Activated naive CD8-positive, alpha-beta T cell (primary cell): Measurements from ENCODE around the gene HMGN4.
"Not testable (repeated sequence)": the region's sequence is repeated elsewhere in the genome, so short reads cannot be mapped to it uniquely, and the experiment has no call there.

Source experiments
- H3K27ac Mint-ChIP-seq: one replicate; pipeline ENCODE4 v1.8.0; 2021; ENCODE audit warnings: mixed read lengths
- H3K27me3 Mint-ChIP-seq: one replicate; pipeline ENCODE4 v1.8.0; 2021; ENCODE audit warnings: mixed read lengths
- H3K36me3 Mint-ChIP-seq: one replicate; pipeline ENCODE4 v1.8.0; 2021; ENCODE audit warnings: mixed read lengths
- H3K4me1 Mint-ChIP-seq: one replicate; pipeline ENCODE4 v1.8.0; 2021; ENCODE audit warnings: low read depth, mixed read lengths
- H3K4me3 Mint-ChIP-seq: one replicate; pipeline ENCODE4 v1.8.0; 2021; ENCODE audit warnings: mild to moderate bottlenecking, mixed read lengths
- H3K9me3 Mint-ChIP-seq: one replicate; pipeline ENCODE4 v1.8.0; 2021; ENCODE audit warnings: low read depth, mixed read lengths

Gene HMGN4

GRCh38 chr6:26537846-26538571 lies at the start of gene HMGN4:
HMGN4 (plus strand) TSS chr6:26538366; CDS start chr6:26545207, 6,841 bp downstream.
- H3K27ac Mint-ChIP-seq: peak within 1 kb of the TSS; percentile 96
- no peaks in the 10 kb centered on the region for H3K27me3 Mint-ChIP-seq
- H3K9me3 Mint-ChIP-seq: no peaks in the 10 kb centered on the region
- H3K36me3 Mint-ChIP-seq: peaks cover 3% of the 10 kb centered on the region
- peaks cover 63% of the 10 kb centered on the region for H3K4me1 Mint-ChIP-seq
- H3K4me3 Mint-ChIP-seq: peak within 1 kb of the TSS; percentile 96

DNA sequence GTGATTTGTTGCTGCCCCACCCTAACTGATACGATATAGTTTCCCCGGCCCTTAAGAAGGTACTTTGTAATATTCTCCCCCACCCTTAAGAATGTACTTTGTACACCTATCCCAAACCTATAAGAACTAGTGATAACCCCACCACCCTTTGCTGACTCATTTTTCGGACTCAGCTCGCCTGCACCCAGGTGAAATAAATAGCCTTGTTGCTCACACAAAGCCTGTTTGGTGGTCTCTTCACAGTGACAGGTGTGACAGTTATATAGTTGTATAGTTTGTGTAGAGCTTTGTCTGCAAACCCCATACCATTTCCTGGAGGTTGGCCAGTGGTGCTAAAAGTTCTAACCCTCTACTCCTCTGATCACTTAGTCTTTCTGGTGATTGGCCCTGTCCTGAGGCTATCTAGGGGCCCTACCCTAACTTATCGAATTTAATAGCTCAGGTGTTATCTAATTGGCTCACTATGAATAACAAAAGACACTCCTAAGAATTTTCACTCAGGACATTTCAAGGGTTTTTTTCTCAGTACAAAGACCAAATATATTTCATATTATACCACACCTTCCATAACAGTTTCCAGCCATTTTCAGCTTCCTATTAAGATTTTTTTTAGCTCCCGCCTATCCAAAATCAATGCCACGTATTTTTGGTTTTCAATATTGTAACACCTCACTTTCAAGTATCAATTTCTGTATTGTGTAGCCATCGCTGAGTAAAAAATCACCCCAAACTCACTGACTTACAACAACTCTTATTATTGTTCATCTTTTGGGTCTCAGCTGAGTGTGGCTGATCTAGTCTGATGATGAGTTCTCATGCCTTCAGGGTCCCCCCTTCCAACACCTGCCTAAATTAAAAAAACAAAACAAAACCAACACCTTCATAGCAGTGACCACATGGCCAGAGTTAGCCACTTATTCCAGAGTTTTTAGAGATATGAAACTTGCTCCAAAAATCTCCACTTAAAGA lies 47.9 kb upstream of the HMGN4 start:
- Mint-ChIP-seq H3K27me3 (no peaks in the 10 kb centered on the region), H3K4me1 (peaks cover 11% of the 10 kb centered on the region), H3K27ac (no peak overlapping the region), H3K4me3 (no peak overlapping the region), H3K9me3 (peaks cover 8% of the 10 kb centered on the region), H3K36me3 (peaks cover 6% of the 10 kb centered on the region)

GRCh38 chr6:26491604-26492003 lies 46.6 kb upstream of the HMGN4 start:
- H3K27ac Mint-ChIP-seq: no peak overlapping the region

GRCh38 chr6:26493258-26493657 lies 44.9 kb upstream of the HMGN4 start:
- Mint-ChIP-seq H3K4me3 (no peak overlapping the region), H3K36me3 (no peaks in the 10 kb centered on the region), H3K27ac (no peak overlapping the region), H3K27me3 (no peaks in the 10 kb centered on the region), H3K4me1 (peaks cover 11% of the 10 kb centered on the region), H3K9me3 (no peaks in the 10 kb centered on the region)

More at GRCh38 chr6:26491604-26492003, 46.6 kb upstream of the HMGN4 start:
- Mint-ChIP-seq H3K4me3 (no peak overlapping the region), H3K9me3 (peaks cover 8% of the 10 kb centered on the region), H3K36me3 (peaks cover 6% of the 10 kb centered on the region), H3K27me3 (no peaks in the 10 kb centered on the region), H3K4me1 (peaks cover 11% of the 10 kb centered on the region)

DNA sequence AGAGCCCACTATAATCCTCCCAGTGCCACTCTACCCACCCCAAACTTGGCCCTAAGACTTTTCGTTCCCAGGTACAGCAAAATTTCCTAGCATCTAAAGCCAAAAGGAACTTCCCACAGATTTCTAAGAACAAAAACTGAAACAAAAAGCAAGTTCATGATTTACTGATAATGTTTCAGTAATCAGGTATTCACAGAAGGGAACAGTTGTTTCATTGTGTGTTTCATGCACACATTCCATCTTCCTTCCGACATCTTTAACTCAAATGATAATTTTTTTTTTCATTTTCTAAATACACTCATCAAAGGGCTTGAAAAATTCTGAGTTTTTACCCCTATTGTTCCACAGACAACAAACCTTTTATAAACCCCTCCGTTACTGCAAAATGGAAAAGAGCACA lies 44.0 kb upstream of the HMGN4 start:
- Mint-ChIP-seq H3K4me3 (no peak overlapping the region), H3K27me3 (no peaks in the 10 kb centered on the region), H3K27ac (no peak overlapping the region), H3K9me3 (no peaks in the 10 kb centered on the region), H3K4me1 (peaks cover 11% of the 10 kb centered on the region), H3K36me3 (no peaks in the 10 kb centered on the region)

DNA sequence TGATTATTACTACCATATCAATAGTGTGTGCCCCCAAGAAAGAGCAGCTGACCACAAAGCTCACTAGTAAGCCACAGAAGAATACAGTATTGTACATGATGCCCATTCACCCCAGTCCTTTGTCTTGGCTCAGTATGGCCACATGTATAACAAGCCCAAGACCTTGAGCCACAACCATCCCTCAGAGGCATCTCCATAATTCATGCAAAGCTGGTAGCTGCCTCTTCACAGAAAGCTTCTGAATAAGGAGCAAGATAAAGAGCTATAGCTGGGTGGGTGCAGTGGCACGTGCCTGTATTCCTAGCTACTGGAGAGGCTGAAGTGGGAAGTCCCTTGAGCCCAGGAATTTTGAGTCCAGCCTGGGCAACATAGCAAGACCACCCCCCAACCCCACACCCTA lies 42.9 kb upstream of the HMGN4 start:
- Mint-ChIP-seq H3K36me3 (no peaks in the 10 kb centered on the region), H3K4me3 (no peak overlapping the region), H3K27me3 (no peaks in the 10 kb centered on the region), H3K9me3 (no peaks in the 10 kb centered on the region), H3K27ac (no peak overlapping the region), H3K4me1 (peaks cover 11% of the 10 kb centered on the region)

- Mint-ChIP-seq H3K4me1 (peaks cover 22% of the 10 kb centered on the region), H3K27me3 (peaks cover 7% of the 10 kb centered on the region), H3K27ac (no peak overlapping the region)
Measured at GRCh38 chr6:26497610-26498009, 40.6 kb upstream of the HMGN4 start.

DNA sequence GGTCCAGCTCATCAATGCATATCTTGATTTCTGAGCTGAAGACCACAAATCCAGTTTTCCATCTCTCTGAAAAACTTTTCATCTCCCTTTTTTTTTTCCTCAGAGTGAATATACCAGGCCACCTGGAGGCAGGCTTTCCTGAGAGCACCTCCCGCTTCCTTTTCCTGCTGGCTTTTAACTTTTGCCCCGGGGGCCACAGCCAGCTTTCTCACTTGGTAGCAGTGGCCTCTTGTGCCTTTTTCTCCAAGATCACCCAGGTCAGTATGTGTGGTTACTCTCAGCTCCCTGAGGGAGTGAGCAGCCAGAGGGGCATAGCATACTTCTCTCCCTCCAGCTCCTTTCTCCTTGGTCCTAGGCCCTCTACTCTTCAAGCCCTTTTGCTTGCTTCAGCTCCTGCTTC lies 38.1 kb upstream of the HMGN4 start, which contains the start of gene BTN1A1:
BTN1A1 (plus strand) TSS at position 202 of the 400 bp plus-strand sequence. CDS start 984 bp downstream, outside the sequence.
- peaks cover 10% of the 10 kb centered on the region for H3K27me3 Mint-ChIP-seq
- H3K36me3 Mint-ChIP-seq: no peaks in the 10 kb centered on the region
- no peak within 1 kb of the TSS for H3K27ac Mint-ChIP-seq
- H3K4me3 Mint-ChIP-seq: peak within 1 kb of the TSS; percentile 75
- H3K4me1 Mint-ChIP-seq: peaks cover 11% of the 10 kb centered on the region
- no peaks in the 10 kb centered on the region for H3K9me3 Mint-ChIP-seq

More at GRCh38 chr6:26497610-26498009, 40.6 kb upstream of the HMGN4 start:
- Mint-ChIP-seq H3K4me3 (no peak overlapping the region), H3K36me3 (no peaks in the 10 kb centered on the region), H3K9me3 (no peaks in the 10 kb centered on the region)

GRCh38 chr6:26501482-26501986 lies 36.6 kb upstream of the HMGN4 start:
- Mint-ChIP-seq H3K27ac (no peak overlapping the region), H3K27me3 (peaks cover 13% of the 10 kb centered on the region), H3K36me3 (peaks cover 2% of the 10 kb centered on the region), H3K4me1 (peaks cover 11% of the 10 kb centered on the region), H3K9me3 (no peaks in the 10 kb centered on the region), H3K4me3 (peak overlapping the region; percentile 75)

- no peak overlapping the region for H3K27ac Mint-ChIP-seq
- H3K27me3 Mint-ChIP-seq: peaks cover 13% of the 10 kb centered on the region
- H3K4me1 Mint-ChIP-seq: peaks cover 11% of the 10 kb centered on the region
- no peaks in the 10 kb centered on the region for H3K9me3 Mint-ChIP-seq
- peak overlapping the region; percentile 75 for H3K4me3 Mint-ChIP-seq
- H3K36me3 Mint-ChIP-seq: peaks cover 2% of the 10 kb centered on the region
Measured at GRCh38 chr6:26502165-26502564, 36.0 kb upstream of the HMGN4 start.

DNA sequence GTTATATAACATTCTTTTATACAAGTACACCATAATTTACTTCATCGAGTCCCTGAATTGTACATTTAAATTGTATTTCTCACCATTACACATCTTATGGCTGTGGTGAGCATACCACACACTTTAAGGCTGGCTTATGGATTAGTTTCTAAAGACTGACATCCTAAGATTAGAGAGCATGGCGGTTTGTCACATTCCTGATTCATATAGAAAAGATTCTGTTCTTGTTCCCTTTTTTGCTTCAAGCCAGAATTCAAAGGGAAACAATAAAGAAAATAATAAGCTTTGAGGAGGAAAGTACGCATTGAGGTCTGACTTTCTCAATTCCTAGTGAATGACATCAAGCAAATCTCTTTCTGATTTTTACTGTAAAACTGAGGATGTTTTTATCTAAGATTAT lies 35.5 kb upstream of the HMGN4 start:
- Mint-ChIP-seq H3K4me3 (no peak overlapping the region), H3K36me3 (peaks cover 2% of the 10 kb centered on the region), H3K27me3 (peaks cover 13% of the 10 kb centered on the region), H3K9me3 (no peaks in the 10 kb centered on the region), H3K4me1 (peaks cover 11% of the 10 kb centered on the region), H3K27ac (no peak overlapping the region)

GRCh38 chr6:26507658-26508057 lies 30.5 kb upstream of the HMGN4 start:
- Mint-ChIP-seq H3K36me3 (peaks cover 2% of the 10 kb centered on the region), H3K9me3 (no peaks in the 10 kb centered on the region), H3K27me3 (peaks cover 6% of the 10 kb centered on the region), H3K4me1 (no peaks in the 10 kb centered on the region), H3K4me3 (no peak overlapping the region), H3K27ac (no peak overlapping the region)

DNA sequence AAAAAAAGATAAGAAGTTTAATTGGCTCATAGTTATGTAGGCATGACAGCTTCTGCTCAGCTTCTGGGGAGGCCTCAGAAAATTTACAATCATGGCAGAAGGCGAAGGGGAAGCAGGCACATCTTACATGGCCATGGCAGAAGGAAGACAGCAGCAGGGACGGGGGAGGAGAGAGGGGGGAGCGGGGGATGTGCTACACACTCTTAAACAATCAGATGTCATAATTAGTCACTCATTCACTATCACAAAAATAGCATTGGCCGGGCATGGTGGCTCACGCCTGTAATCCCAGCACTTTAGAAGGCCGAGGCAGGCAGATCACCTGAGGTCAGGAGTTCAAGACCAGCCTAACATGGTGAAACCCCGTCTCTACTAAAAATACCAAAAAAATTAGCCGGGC lies 27.1 kb upstream of the HMGN4 start:
- not testable (repeated sequence) for H3K27me3 Mint-ChIP-seq, H3K9me3 Mint-ChIP-seq, H3K36me3 Mint-ChIP-seq, H3K4me1 Mint-ChIP-seq, H3K27ac Mint-ChIP-seq, H3K4me3 Mint-ChIP-seq

- H3K27me3 Mint-ChIP-seq: no peaks in the 10 kb centered on the region
- H3K4me1 Mint-ChIP-seq: peaks cover 3% of the 10 kb centered on the region
- H3K4me3 Mint-ChIP-seq: no peak overlapping the region
- H3K9me3 Mint-ChIP-seq: no peaks in the 10 kb centered on the region
- H3K36me3 Mint-ChIP-seq: no peaks in the 10 kb centered on the region
- no peak overlapping the region for H3K27ac Mint-ChIP-seq
Measured at GRCh38 chr6:26514984-26515383, 23.2 kb upstream of the HMGN4 start.
